ENCODE data around the gene COL6A5.

The COL6A5 gene

DNA sequence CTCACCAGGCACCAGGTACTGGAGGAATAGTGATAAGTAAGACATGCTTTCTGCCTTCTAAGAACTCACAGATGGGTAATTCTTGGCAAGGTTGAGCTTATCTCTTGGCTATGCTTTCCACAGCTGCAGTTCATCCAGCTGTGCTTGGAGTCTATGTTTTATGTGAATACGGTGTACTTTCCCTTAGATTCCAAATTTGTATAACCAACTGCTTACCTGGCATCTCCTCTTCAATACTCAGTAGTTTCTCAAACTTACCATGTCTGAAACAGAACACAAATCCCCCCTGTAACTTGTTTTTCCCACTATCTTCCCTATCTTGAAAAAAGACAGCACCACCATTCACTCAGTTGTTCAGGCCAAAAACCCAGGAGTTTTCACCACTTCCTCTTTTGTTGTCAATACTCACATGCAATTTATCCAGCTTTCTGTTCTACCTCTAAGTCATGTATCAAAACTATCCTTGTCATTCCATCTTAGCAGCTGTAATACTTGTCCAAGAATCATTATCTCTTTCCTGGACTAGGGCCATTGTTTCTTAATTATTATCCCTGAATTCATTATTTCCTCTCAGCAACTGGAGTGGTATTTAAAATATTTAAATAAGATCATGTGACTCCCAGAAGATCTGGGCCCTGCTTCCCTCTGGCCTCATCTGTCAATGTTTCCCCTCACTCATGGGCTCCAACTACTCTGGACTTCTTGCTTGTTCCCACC lies 32.6 kb downstream of the COL6A5 start:
- TF ChIP-seq GATA3 (IDR thresholded peaks at IDR 0.05; ENCODE audit: low read depth, low read length) (no peak), GATA2 (IDR thresholded peaks at IDR 0.05; ENCODE audit: low read depth, low read length) (no peak)

DNA sequence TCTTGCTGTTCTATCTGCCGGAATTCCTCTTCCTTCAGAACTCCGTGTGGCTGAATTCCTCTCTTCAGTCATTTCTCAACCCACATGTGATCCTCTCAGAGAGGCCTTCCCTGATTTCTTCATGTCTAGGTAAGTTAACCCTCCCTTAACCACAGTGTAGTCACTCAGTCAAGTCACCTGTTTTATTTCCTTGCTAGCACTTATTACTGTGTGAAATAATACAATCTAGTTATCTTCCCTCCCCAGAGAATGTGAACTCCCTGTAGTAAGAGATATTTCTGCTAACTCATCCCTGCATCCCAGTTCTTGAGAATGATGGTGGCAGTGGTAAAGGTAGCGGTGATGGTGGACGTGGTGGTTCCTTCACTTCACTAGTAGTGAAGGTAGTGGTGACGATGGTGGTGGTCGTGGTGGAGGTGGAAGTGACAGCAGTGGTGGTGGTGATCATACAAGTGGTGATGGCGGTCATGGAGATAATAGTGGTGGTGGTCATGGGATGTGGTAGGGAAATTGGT lies 33.3 kb downstream of the COL6A5 start:
- TF ChIP-seq GATA3 (IDR thresholded peaks at IDR 0.05; ENCODE audit: low read depth, low read length), result no peak
- TF ChIP-seq GATA2 (IDR thresholded peaks at IDR 0.05; ENCODE audit: low read depth, low read length), result no peak

DNA sequence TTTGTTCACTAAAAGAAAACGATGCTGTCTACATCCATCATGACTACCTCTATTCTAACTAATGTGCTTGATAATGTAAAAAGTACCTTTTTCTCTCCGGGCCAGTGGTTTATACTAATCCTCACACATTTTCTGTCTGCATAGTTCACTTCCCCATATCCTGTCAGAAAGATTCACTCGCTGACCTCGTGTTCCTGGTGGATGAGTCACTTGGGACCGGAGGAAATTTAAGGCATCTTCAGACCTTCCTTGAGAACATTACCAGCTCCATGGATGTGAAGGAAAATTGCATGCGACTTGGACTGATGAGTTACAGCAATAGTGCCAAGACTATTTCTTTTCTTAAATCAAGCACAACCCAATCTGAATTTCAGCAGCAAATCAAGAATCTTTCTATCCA lies 33.8 kb downstream of the COL6A5 start:
- TF ChIP-seq GATA2 (IDR thresholded peaks at IDR 0.05; ENCODE audit: low read depth, low read length), result no peak
- TF ChIP-seq GATA3 (IDR thresholded peaks at IDR 0.05; ENCODE audit: low read depth, low read length), result no peak

DNA sequence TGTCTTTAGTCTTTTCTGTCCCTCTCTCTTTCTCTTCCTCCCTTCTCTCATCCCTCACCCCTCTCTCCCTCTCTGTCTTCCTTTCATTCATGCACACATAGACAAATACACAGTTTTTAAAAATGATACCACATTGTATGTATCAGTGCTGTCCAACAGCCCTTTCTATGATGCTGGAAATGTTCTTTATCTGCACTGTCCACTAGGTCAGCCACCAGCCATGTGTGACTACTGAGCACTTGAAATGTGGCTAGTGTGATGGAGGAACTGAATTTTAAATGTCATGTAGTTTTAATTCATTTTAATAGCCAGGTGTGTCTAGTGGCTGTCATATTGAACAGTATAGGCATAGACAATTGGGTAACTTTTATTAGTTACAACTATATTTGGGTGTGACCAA lies 34.9 kb downstream of the COL6A5 start:
- no peak for TF ChIP-seq GATA2 (IDR thresholded peaks at IDR 0.05; ENCODE audit: low read depth, low read length)

- TF ChIP-seq GATA2 (IDR thresholded peaks at IDR 0.05; ENCODE audit: low read depth, low read length) (no peak), GATA3 (IDR thresholded peaks at IDR 0.05; ENCODE audit: low read depth, low read length) (no peak)
Measured at GRCh38 chr3:130383424-130383823, 38.0 kb downstream of the COL6A5 start.

GRCh38 chr3:130384476-130385025 lies 39.1 kb downstream of the COL6A5 start:
- TF ChIP-seq GATA3 (IDR thresholded peaks at IDR 0.05; ENCODE audit: low read depth, low read length) (no peak), GATA2 (IDR thresholded peaks at IDR 0.05; ENCODE audit: low read depth, low read length) (no peak)

GRCh38 chr3:130386604-130387263 lies 41.3 kb downstream of the COL6A5 start:
- TF ChIP-seq GATA3 (IDR thresholded peaks at IDR 0.05; ENCODE audit: low read depth, low read length), result no peak
- no peak for TF ChIP-seq GATA2 (IDR thresholded peaks at IDR 0.05; ENCODE audit: low read depth, low read length)

GRCh38 chr3:130389743-130390478 lies 44.4 kb downstream of the COL6A5 start:
- TF ChIP-seq GATA3 (IDR thresholded peaks at IDR 0.05; ENCODE audit: low read depth, low read length), result no peak
- no peak for TF ChIP-seq GATA2 (IDR thresholded peaks at IDR 0.05; ENCODE audit: low read depth, low read length)

- no peak for TF ChIP-seq GATA2 (IDR thresholded peaks at IDR 0.05; ENCODE audit: low read depth, low read length)
- TF ChIP-seq GATA3 (IDR thresholded peaks at IDR 0.05; ENCODE audit: low read depth, low read length), result no peak
Measured at GRCh38 chr3:130392266-130392665, 46.8 kb downstream of the COL6A5 start.

- no peak for TF ChIP-seq GATA3 (IDR thresholded peaks at IDR 0.05; ENCODE audit: low read depth, low read length)
- TF ChIP-seq GATA2 (IDR thresholded peaks at IDR 0.05; ENCODE audit: low read depth, low read length), result no peak
Measured at GRCh38 chr3:130393594-130393993, 48.1 kb downstream of the COL6A5 start.

- TF ChIP-seq GATA2 (IDR thresholded peaks at IDR 0.05; ENCODE audit: low read depth, low read length), result no peak
Measured at GRCh38 chr3:130395331-130395730, 49.9 kb downstream of the COL6A5 start.

GRCh38 chr3:130395916-130396315 lies 50.4 kb downstream of the COL6A5 start:
- TF ChIP-seq GATA2 (IDR thresholded peaks at IDR 0.05; ENCODE audit: low read depth, low read length) (no peak), GATA3 (IDR thresholded peaks at IDR 0.05; ENCODE audit: low read depth, low read length) (no peak)

DNA sequence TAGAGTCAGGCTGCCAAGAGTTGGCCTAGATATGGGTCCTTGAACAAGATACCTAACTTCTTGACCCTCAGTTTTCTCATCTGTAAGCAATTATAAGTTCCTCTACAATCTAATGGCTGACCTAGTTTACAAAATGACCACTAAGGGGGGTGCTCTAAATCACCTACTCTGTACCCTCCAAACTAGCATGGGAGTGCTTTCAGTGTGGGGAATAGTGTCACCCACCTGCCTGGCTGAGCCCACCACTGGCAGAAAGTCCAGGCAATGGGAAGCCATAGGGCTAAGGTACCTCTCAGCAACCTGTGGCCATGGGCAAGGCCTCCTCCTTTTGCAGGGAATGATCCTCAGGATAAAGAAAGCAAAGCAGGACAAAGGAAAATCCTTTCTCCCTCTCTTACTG lies 58.9 kb downstream of the COL6A5 start:
- TF ChIP-seq GATA2 (IDR thresholded peaks at IDR 0.05; ENCODE audit: low read depth, low read length) (no peak), GATA3 (IDR thresholded peaks at IDR 0.05; ENCODE audit: low read depth, low read length) (no peak)

- TF ChIP-seq GATA2 (IDR thresholded peaks at IDR 0.05; ENCODE audit: low read depth, low read length) (no peak), GATA3 (IDR thresholded peaks at IDR 0.05; ENCODE audit: low read depth, low read length) (no peak)
Measured at GRCh38 chr3:130405956-130406355, 60.5 kb downstream of the COL6A5 start.
